HepG2 (cell line): ENCODE results near the gene SRCIN1. TPM values are rescaled to one million over a fixed set of nuclear protein-coding genes. Genes with fewer than 3 reads are reported as not detected.

ENCODE experiments used
- ATF7-NPFF ChIP-seq: sonication (generic); formaldehyde crosslinking; IDR thresholded peaks from 2 replicates; pipeline ENCODE4 v1.8.1; 2023; ENCODE audit warnings: mild to moderate bottlenecking, low read depth, missing genetic modification reagents, moderate library complexity
- CHCHD3 ChIP-seq: sonication (generic); formaldehyde crosslinking; IDR thresholded peaks from 2 replicates; pipeline ENCODE4 v1.8.0; 2022; ENCODE audit warnings: mild to moderate bottlenecking, missing genetic modification reagents, moderate library complexity
- EP300 ChIP-seq, 3 experiments: sonication (generic) in 1 of 3; formaldehyde crosslinking in 1 of 3; IDR thresholded peaks; 2 replicates each; pipeline versions ENCODE4 v1.5.1 to v1.6.1; 2011 to 2020; ENCODE audit warnings: low read depth in 2 of 3, low read length in 2 of 3, borderline replicate concordance in 1 of 3, improper control_type of control experiment in 1 of 3, mild to moderate bottlenecking in 1 of 3, missing genetic modification reagents in 1 of 3, moderate library complexity in 1 of 3
- HDAC6 ChIP-seq: fragments of 200-600 bp; sonication (generic); IDR thresholded peaks from 2 replicates; pipeline ENCODE4 v1.7.0; 2017; ENCODE audit warnings: mild to moderate bottlenecking, antibody characterized with exemption, low read length, low read depth
- ISL2 ChIP-seq: sonication (generic); formaldehyde crosslinking; IDR thresholded peaks from 2 replicates; pipeline ENCODE4 v1.5.0; 2020; ENCODE audit warnings: missing genetic modification reagents
- KDM2A ChIP-seq: sonication (generic); formaldehyde crosslinking; IDR thresholded peaks from 2 replicates; pipeline ENCODE4 v1.4.0; 2020; ENCODE audit warnings: low read depth, missing genetic modification reagents, borderline replicate concordance
- MEIS1 ChIP-seq: sonication (generic); formaldehyde crosslinking; IDR thresholded peaks from 2 replicates; pipeline ENCODE4 v1.9.0; 2021; ENCODE audit warnings: mild to moderate bottlenecking, missing genetic modification reagents, moderate library complexity, borderline replicate concordance
- PHF21A ChIP-seq: sonication (generic); formaldehyde crosslinking; IDR thresholded peaks from 2 replicates; pipeline ENCODE4 v1.5.0; 2020; ENCODE audit warnings: mild to moderate bottlenecking, missing genetic modification reagents
- RCOR2 ChIP-seq: IDR thresholded peaks from 2 replicates; pipeline ENCODE4 v1.6.1; 2016; ENCODE audit warnings: missing biosample characterization, missing genetic modification reagents
- RNF2 ChIP-seq: fragments of 450-650 bp; conservative IDR thresholded peaks from 2 replicates; pipeline ENCODE4 v1.6.1; 2016; ENCODE audit warnings: low read depth
- SOX6 ChIP-seq, 2 experiments: fragments of 450-650 bp in 1 of 2; sonication (generic) in 1 of 2; formaldehyde crosslinking in 1 of 2; IDR thresholded peaks; 2 replicates each; pipeline versions ENCODE4 v1.4.0 to v1.6.1; 2017 to 2020; ENCODE audit warnings: antibody characterized with exemption in 1 of 2, mild to moderate bottlenecking in 1 of 2, missing genetic modification reagents in 1 of 2
- ZNF383 ChIP-seq: sonication (generic); formaldehyde crosslinking; IDR thresholded peaks from 2 replicates; pipeline ENCODE4 v1.4.0; 2020; ENCODE audit warnings: missing genetic modification reagents, mild to moderate bottlenecking, borderline replicate concordance
- ZNF430 ChIP-seq: sonication (generic); formaldehyde crosslinking; IDR thresholded peaks from 2 replicates; pipeline ENCODE4 v1.9.0; 2021; ENCODE audit warnings: mild to moderate bottlenecking, missing genetic modification reagents
- ZNF563 ChIP-seq: sonication (generic); formaldehyde crosslinking; IDR thresholded peaks from 2 replicates; pipeline ENCODE4 v1.8.0; 2022; ENCODE audit warnings: mild to moderate bottlenecking, moderate library complexity, missing genetic modification reagents
- ZNF816 ChIP-seq: sonication (generic); formaldehyde crosslinking; IDR thresholded peaks from 2 replicates; pipeline ENCODE4 v1.8.0; 2022; ENCODE audit warnings: missing genetic modification reagents, mild to moderate bottlenecking, borderline replicate concordance
- polyA plus RNA-seq, 8 experiments: library from polyadenylated mRNA; depleted of rRNA in 3 of 8; stranded (reverse) in 7 of 8; unstranded in 1 of 8; fragments of >200 nt; fragmentation: Illumina TruSeq in 4 of 8; extraction: Trizol in 4 of 8; gene quantifications; 2 replicates each; pipeline versions ENCODE4 v1.2.1 to v1.2.3, GENCODE V29; 2011 to 2016; ENCODE audit warnings: low read depth in 4 of 8, missing spikeins in 1 of 8, mixed read lengths in 1 of 8; ENCODE audit not compliant: insufficient read depth in 1 of 8
- total RNA-seq, 5 experiments: library from RNA; depleted of rRNA; stranded (reverse); fragments of >200 nt; fragmentation: Illumina TruSeq; extraction: Trizol; gene quantifications; 2 replicates each; pipeline ENCODE4 v1.2.3, GENCODE V29; 2016; ENCODE audit warnings: low read depth in 1 of 5
- TF ChIP-seq, protein P1 (sequence below): IDR thresholded peaks from 2 replicates; pipeline ENCODE4 v1.6.1; 2018; ENCODE audit warnings: missing genetic modification reagents
- TF ChIP-seq, protein P2 (sequence below): sonication (generic); formaldehyde crosslinking; IDR thresholded peaks from 2 replicates; pipeline ENCODE4 v1.4.0; 2020; ENCODE audit warnings: missing genetic modification reagents, borderline replicate concordance
- TF ChIP-seq, protein P3 (sequence below): sonication (generic); formaldehyde crosslinking; IDR thresholded peaks from 2 replicates; pipeline ENCODE4 v1.8.1; 2023; ENCODE audit warnings: missing genetic modification reagents, inconsistent platforms, borderline replicate concordance
- TF ChIP-seq, protein P4 (sequence below): sonication (generic); formaldehyde crosslinking; conservative IDR thresholded peaks from 2 replicates; pipeline ENCODE4 v1.4.0; 2020; ENCODE audit warnings: missing genetic modification reagents
- TF ChIP-seq, protein P5 (sequence below): sonication (generic); formaldehyde crosslinking; IDR thresholded peaks from 2 replicates; pipeline ENCODE4 v1.8.0; 2022; ENCODE audit warnings: missing genetic modification reagents, mild to moderate bottlenecking, borderline replicate concordance

Gene SRCIN1
- total and polyA plus RNA-seq, 2 of the 13 experiments (the other 11 are each of a cell fraction or from before 2014, with no cell fraction given) = 1.2 to 9.6 TPM

DNA sequence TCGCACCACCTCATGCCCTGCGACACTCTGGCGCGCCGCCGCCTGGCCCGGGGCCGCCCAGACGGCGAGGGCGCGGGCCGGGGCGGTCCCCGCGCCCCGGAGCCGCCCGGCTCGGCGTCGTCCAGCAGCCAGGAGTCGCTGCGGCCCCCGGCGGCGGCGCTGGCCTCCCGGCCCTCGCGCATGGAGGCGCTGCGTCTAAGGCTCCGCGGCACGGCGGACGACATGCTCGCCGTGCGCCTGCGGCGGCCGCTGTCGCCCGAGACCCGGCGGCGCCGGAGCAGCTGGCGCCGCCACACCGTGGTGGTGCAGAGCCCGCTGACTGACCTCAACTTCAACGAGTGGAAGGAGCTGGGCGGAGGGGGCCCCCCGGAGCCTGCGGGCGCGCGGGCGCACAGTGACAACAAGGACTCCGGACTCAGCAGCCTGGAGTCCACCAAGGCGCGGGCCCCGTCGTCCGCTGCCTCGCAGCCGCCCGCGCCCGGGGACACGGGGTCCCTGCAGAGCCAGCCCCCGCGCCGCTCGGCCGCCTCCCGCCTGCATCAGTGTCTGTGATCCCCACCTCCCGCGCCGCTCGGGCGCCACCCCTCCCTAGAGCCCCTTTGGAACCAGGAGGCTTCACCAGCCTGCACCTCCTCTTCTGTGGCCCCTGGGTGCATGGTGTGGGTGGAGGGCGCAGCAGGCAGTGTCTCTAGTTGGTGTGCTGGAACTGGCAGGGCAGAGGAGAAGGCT, 95.2 kb downstream of the SRCIN1 start (continued):
- TF ChIP-seq, protein P1, sequence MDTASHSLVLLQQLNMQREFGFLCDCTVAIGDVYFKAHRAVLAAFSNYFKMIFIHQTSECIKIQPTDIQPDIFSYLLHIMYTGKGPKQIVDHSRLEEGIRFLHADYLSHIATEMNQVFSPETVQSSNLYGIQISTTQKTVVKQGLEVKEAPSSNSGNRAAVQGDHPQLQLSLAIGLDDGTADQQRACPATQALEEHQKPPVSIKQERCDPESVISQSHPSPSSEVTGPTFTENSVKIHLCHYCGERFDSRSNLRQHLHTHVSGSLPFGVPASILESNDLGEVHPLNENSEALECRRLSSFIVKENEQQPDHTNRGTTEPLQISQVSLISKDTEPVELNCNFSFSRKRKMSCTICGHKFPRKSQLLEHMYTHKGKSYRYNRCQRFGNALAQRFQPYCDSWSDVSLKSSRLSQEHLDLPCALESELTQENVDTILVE (CRISPR knock-in tag) = no peak
- TF ChIP-seq ISL2 (CRISPR knock-in tag) (no peak), SOX6 (IDR thresholded peaks at IDR 0.05) (no peak), SOX6 (CRISPR knock-in tag; IDR thresholded peaks at IDR 0.05) (no peak), ZNF563 (peak; percentile 97), ATF7-NPFF (CRISPR knock-in tag) (no peak), RNF2 (no peak), MEIS1 (no peak), HDAC6 (no peak), EP300 (IDR thresholded peaks at IDR 0.05; ENCODE audit: low read depth in 2 of 2, low read length in 2 of 2) (no peak), EP300 (CRISPR knock-in tag; IDR thresholded peaks at IDR 0.05; ENCODE audit: borderline replicate concordance) (no peak), RCOR2 (CRISPR knock-in tag) (no peak), PHF21A (no peak), ZNF816 (CRISPR knock-in tag) (no peak; the same call in 1 of the 2 replicates), CHCHD3 (CRISPR knock-in tag) (no peak), KDM2A (CRISPR knock-in tag) (peak; percentile 20; the same call in 1 of the 2 replicates), ZNF383 (CRISPR knock-in tag) (no peak), ZNF430 (no peak; the same call in 1 of the 2 replicates)
- TF ChIP-seq, protein P2, sequence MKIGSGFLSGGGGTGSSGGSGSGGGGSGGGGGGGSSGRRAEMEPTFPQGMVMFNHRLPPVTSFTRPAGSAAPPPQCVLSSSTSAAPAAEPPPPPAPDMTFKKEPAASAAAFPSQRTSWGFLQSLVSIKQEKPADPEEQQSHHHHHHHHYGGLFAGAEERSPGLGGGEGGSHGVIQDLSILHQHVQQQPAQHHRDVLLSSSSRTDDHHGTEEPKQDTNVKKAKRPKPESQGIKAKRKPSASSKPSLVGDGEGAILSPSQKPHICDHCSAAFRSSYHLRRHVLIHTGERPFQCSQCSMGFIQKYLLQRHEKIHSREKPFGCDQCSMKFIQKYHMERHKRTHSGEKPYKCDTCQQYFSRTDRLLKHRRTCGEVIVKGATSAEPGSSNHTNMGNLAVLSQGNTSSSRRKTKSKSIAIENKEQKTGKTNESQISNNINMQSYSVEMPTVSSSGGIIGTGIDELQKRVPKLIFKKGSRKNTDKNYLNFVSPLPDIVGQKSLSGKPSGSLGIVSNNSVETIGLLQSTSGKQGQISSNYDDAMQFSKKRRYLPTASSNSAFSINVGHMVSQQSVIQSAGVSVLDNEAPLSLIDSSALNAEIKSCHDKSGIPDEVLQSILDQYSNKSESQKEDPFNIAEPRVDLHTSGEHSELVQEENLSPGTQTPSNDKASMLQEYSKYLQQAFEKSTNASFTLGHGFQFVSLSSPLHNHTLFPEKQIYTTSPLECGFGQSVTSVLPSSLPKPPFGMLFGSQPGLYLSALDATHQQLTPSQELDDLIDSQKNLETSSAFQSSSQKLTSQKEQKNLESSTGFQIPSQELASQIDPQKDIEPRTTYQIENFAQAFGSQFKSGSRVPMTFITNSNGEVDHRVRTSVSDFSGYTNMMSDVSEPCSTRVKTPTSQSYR (CRISPR knock-in tag) = no peak
- TF ChIP-seq, protein P3, sequence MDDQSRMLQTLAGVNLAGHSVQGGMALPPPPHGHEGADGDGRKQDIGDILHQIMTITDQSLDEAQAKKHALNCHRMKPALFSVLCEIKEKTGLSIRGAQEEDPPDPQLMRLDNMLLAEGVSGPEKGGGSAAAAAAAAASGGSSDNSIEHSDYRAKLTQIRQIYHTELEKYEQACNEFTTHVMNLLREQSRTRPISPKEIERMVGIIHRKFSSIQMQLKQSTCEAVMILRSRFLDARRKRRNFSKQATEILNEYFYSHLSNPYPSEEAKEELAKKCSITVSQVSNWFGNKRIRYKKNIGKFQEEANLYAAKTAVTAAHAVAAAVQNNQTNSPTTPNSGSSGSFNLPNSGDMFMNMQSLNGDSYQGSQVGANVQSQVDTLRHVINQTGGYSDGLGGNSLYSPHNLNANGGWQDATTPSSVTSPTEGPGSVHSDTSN = no peak
- TF ChIP-seq, protein P4, sequence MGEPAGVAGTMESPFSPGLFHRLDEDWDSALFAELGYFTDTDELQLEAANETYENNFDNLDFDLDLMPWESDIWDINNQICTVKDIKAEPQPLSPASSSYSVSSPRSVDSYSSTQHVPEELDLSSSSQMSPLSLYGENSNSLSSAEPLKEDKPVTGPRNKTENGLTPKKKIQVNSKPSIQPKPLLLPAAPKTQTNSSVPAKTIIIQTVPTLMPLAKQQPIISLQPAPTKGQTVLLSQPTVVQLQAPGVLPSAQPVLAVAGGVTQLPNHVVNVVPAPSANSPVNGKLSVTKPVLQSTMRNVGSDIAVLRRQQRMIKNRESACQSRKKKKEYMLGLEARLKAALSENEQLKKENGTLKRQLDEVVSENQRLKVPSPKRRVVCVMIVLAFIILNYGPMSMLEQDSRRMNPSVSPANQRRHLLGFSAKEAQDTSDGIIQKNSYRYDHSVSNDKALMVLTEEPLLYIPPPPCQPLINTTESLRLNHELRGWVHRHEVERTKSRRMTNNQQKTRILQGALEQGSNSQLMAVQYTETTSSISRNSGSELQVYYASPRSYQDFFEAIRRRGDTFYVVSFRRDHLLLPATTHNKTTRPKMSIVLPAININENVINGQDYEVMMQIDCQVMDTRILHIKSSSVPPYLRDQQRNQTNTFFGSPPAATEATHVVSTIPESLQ (CRISPR knock-in tag) = no peak
- TF ChIP-seq, protein P5, sequence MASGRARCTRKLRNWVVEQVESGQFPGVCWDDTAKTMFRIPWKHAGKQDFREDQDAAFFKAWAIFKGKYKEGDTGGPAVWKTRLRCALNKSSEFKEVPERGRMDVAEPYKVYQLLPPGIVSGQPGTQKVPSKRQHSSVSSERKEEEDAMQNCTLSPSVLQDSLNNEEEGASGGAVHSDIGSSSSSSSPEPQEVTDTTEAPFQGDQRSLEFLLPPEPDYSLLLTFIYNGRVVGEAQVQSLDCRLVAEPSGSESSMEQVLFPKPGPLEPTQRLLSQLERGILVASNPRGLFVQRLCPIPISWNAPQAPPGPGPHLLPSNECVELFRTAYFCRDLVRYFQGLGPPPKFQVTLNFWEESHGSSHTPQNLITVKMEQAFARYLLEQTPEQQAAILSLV (CRISPR knock-in tag) = no peak
